Natural killer cell (primary cell): Measurements from ENCODE around the gene HOXD10. TPM values are rescaled to one million over a fixed set of nuclear protein-coding genes. Genes with fewer than 3 reads are reported as not detected.

Source experiments
- ATAC-seq, 3 donors: fragments of 150-1000 bp in 2 of 3; fragments of 200-7000 bp in 1 of 3; cut with Tn5 transposase; 1 replicate in 1 of 3; 2 replicates in 2 of 3; pipeline ENCODE4 v1.10.0; 2021; ENCODE audit warnings: mild to moderate bottlenecking in 2 of 3, moderate library complexity in 2 of 3
- DNase-seq, 2 donors: peaks; one replicate each; pipeline versions ENCODE4 v3.0.0 to v3.0.0-alpha.2; 2013 to 2021; ENCODE audit warnings: mixed read lengths in 1 of 2
- H3K27ac ChIP-seq: one replicate; pipeline ENCODE4 v1.5.1; 2013; ENCODE audit warnings: mild to moderate bottlenecking, low read length
- H3K27me3 ChIP-seq: one replicate; pipeline ENCODE4 v1.6.1; 2013; ENCODE audit warnings: low read length; ENCODE audit not compliant: control insufficient read depth, insufficient read depth
- H3K36me3 ChIP-seq: one replicate; pipeline ENCODE4 v1.6.1; 2013; ENCODE audit warnings: low read length; ENCODE audit not compliant: control insufficient read depth, insufficient read depth
- H3K4me1 ChIP-seq: one replicate; pipeline ENCODE4 v1.6.1; 2013; ENCODE audit warnings: low read length; ENCODE audit not compliant: control insufficient read depth, insufficient read depth
- H3K4me3 ChIP-seq: one replicate; pipeline ENCODE4 v1.5.1; 2013; ENCODE audit warnings: low read length
- H3K9me3 ChIP-seq: one replicate; pipeline ENCODE4 v1.6.1; 2013; ENCODE audit warnings: low read length; ENCODE audit not compliant: control insufficient read depth, insufficient read depth
- H3K27ac Mint-ChIP-seq, 2 donors: one replicate each; pipeline ENCODE4 v1.8.0; 2022; ENCODE audit warnings: mild to moderate bottlenecking in 2 of 2, mixed read lengths in 2 of 2, moderate library complexity in 1 of 2
- H3K27me3 Mint-ChIP-seq, 2 donors: one replicate each; pipeline ENCODE4 v1.8.0; 2022; ENCODE audit warnings: low read depth in 2 of 2, mixed read lengths in 2 of 2
- H3K36me3 Mint-ChIP-seq: one replicate; pipeline ENCODE4 v1.8.0; 2022; ENCODE audit warnings: mixed read lengths
- H3K4me1 Mint-ChIP-seq, 2 donors: one replicate each; pipeline ENCODE4 v1.8.0; 2022; ENCODE audit warnings: mixed read lengths in 2 of 2
- H3K4me3 Mint-ChIP-seq: one replicate; pipeline ENCODE4 v1.8.0; 2022; ENCODE audit warnings: mild to moderate bottlenecking, moderate library complexity, mixed read lengths
- H3K9me3 Mint-ChIP-seq, 2 donors: one replicate each; pipeline ENCODE4 v1.8.0; 2022; ENCODE audit warnings: mixed read lengths in 2 of 2
- WGBS: methylation state at CpG from one replicate; pipeline ENCODE4 v1.1.7; 2013; ENCODE audit warnings: missing lambda C conversion rate; ENCODE audit not compliant: insufficient coverage; 5-methylcytosine and 5-hydroxymethylcytosine counted together
- intact Hi-C: fragments of 100-400 bp; cut with micrococcal nuclease; formaldehyde crosslinking; loops from one replicate; pipeline ENCODE4 v1.14.2; 2022
- total RNA-seq, 4 donors: library from RNA; stranded (reverse); fragments of 120-200 nt in 1 of 4; gene quantifications; one replicate each; pipeline versions ENCODE4 v1.2.3 to v1.2.4, GENCODE V29; 2013 to 2022
- TF ChIP-seq, protein P1 (sequence below): fragments of 200-600 bp; IDR thresholded peaks from one replicate; pipeline ENCODE4 v1.8.0; 2022; ENCODE audit warnings: antibody characterized with exemption

The HOXD10 gene
- total RNA-seq, 3 donors from 2014 or later (not counting 1 experiment from before 2014, with no cell fraction given): not detected

DNA sequence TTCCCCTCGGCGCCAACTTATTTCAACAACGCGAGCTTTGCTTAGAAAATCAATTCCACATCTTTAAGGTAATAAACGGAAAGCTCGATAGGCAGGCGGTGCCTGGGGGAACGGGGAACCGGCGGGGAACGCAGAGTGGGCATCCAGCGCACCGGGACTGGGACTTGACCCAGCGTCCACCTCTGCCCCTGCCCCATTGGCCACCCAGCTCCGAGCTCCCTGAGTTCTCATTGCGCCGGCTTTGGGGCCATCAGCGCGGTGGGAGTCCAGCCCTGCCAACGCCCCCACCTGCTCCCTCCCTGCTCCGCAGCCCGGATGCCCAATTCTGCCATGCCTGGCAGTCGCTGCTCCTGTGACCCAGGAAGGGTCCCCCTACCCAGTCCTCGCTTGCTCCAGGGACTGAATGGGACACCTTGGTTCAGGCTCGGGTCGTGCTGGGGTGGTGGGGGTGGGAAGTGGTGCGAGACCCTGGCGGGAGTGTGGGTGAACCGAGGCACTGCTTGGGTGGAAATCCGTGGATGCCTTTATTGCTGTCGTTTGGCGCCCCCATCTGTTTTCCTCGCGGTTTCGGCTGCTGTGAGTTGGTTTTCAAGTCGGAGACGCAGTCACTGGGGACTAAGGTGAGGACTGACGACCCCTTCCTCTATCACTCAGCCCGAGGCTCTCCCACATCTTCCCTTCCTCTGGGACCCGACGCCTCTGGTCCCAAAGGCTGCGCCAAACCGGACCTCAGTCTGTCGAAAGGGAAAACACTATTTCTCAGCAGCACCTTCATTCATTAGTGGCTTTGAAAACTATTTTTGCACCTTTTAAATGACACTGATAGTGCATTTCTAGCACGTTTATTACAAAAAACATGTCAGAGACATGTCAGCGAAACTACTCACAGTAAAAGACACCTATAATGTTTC is 30.5 kb upstream of the HOXD10 start:
- no peaks in the 10 kb centered on the region for H3K36me3 ChIP-seq
- H3K9me3 ChIP-seq: peaks cover 50% of the 10 kb centered on the region
- Mint-ChIP-seq H3K36me3 (peaks cover 17% of the 10 kb centered on the region), H3K27ac (peak overlapping the region in 1 of 2 donors; percentile 78), H3K9me3 (peaks cover 3 to 5% of the 10 kb centered on the region in 2 donors), H3K4me1 (peaks cover 9 to 15% of the 10 kb centered on the region in 2 donors), H3K27me3 (peaks cover 75 to 86% of the 10 kb centered on the region in 2 donors), H3K4me3 (no peak overlapping the region)
- peaks cover 97% of the 10 kb centered on the region for H3K27me3 ChIP-seq
- H3K4me1 ChIP-seq: peaks cover 8% of the 10 kb centered on the region
- 6% methylated on average over 46 of the region's 46 CpGs for WGBS
- no peak overlapping the region for H3K4me3 ChIP-seq
- ATAC-seq (no peak), DNase-seq (no peak)
- intact Hi-C loops: loop anchor here (5.0 kb wide), 1 partner anchor 36 kb away; the partner anchor contains the start of gene HOXD9
- TF ChIP-seq, protein P1, sequence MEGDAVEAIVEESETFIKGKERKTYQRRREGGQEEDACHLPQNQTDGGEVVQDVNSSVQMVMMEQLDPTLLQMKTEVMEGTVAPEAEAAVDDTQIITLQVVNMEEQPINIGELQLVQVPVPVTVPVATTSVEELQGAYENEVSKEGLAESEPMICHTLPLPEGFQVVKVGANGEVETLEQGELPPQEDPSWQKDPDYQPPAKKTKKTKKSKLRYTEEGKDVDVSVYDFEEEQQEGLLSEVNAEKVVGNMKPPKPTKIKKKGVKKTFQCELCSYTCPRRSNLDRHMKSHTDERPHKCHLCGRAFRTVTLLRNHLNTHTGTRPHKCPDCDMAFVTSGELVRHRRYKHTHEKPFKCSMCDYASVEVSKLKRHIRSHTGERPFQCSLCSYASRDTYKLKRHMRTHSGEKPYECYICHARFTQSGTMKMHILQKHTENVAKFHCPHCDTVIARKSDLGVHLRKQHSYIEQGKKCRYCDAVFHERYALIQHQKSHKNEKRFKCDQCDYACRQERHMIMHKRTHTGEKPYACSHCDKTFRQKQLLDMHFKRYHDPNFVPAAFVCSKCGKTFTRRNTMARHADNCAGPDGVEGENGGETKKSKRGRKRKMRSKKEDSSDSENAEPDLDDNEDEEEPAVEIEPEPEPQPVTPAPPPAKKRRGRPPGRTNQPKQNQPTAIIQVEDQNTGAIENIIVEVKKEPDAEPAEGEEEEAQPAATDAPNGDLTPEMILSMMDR: no peak
- no peak overlapping the region for H3K27ac ChIP-seq

DNA sequence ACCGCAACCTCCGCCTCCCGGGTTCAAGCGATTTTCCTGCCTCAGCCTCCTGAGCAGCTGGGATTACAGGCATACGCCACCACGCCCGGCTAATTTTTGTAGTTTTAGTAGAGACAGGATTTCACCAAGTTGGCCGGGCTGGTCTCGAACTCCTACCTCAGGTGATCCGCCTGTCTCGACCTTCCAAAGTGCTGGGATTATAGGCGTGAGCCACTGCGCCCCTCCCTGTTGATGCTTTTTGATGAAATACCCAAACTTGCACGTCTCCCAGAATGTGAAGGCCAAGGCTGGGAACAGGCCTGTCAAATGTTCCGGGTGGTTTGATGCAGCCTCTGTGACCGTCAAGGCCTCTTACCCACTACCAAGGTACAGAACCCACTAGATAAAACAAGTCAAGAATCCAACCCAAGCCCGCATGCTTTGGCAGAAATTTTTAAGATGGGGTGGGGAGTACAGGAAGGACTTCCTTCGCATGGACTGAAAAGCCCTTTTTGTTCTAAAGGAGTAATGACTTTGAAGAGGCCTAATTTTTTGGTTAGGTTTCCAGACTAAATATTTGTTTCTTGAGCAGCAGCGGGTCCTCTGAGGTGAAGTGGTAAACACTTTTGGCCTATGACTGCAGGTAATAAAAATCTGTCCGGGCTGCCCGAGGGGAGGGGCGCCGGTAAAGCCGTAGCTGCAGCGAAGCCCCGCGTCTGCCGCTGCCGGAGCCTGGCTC is 29.1 kb upstream of the HOXD10 start:
- H3K4me3 ChIP-seq: no peak overlapping the region

DNA sequence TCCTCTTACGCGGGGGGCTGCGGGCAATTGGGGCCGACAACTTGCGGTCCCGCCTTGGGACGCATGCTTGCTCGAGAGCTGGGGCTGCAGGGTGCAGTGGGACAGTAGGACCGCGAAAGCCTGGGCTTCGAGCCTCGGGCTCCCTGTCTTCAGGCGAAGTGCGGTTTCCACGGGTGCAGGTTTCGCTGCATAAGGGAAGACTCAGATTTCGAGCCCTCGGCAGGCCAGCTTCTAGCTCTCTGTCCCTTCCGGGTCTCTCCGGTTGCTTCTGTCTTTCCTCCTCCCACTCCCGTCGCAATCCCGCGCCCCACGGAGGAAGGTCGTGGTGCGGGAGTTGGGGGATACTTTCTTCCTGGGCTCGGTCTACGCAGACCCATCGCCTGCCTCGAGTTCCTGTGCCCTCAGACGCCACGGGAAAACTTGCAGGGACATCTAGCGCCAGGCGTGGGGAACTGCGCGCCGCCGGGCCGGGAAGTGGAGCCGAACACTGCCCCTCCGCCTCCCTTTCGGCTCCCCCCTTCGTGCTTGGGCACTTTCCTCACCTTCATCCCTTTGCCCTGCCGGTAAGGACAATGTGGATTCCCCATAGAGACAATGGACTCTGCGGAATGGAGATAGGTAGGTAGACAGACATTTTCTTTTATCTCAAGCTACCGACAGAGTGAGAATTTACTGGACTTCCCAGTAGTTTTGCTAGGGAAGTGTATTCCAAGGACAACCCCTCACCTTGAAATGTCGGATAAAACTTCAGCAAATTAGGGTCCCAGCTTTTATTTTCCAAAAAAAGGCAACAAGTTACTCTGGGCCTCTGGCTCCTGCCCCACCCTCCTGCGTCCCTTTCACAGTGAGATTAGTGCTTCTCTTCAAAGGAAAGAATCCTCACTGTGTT is 28.3 kb upstream of the HOXD10 start:
- peaks cover 15 to 24% of the 10 kb centered on the region in 2 donors for H3K4me1 Mint-ChIP-seq
- Histone ChIP-seq H3K27me3 (peaks cover 88% of the 10 kb centered on the region), H3K9me3 (peaks cover 30% of the 10 kb centered on the region), H3K36me3 (no peaks in the 10 kb centered on the region), H3K4me3 (no peak overlapping the region), H3K4me1 (peaks cover 12% of the 10 kb centered on the region), H3K27ac (no peak overlapping the region)
- intact Hi-C loops: loop anchor here (5.0 kb wide), 1 partner anchor 34 kb away; the partner anchor contains the start of gene HOXD9
- ATAC-seq (peak in 2 of 3 donors; percentile 48 to 50), DNase-seq (peak in 1 of 2 donors; percentile 48)
- H3K9me3 Mint-ChIP-seq: peaks cover 3 to 5% of the 10 kb centered on the region in 2 donors
- WGBS: 5% methylated on average over 47 of the region's 49 CpGs
- no peak overlapping the region for H3K27ac Mint-ChIP-seq
- H3K4me3 Mint-ChIP-seq: peak overlapping the region; percentile 65
- peaks cover 17% of the 10 kb centered on the region for H3K36me3 Mint-ChIP-seq
- peaks cover 73 to 87% of the 10 kb centered on the region in 2 donors for H3K27me3 Mint-ChIP-seq
- TF ChIP-seq, protein P1: no peak

More for the DNA sequence above, 29.1 kb upstream of the HOXD10 start:
- DNase-seq (no peak), ATAC-seq (no peak)
- Histone ChIP-seq H3K4me1 (peaks cover 8% of the 10 kb centered on the region), H3K36me3 (no peaks in the 10 kb centered on the region), H3K9me3 (peaks cover 38% of the 10 kb centered on the region), H3K27ac (no peak overlapping the region), H3K27me3 (peaks cover 93% of the 10 kb centered on the region)
- H3K4me3 Mint-ChIP-seq: peak overlapping the region; percentile 65
- H3K36me3 Mint-ChIP-seq: peaks cover 17% of the 10 kb centered on the region
- intact Hi-C loops: loop anchor here (5.0 kb wide), 1 partner anchor 35 kb away; the partner anchor contains the start of gene HOXD9
- H3K27me3 Mint-ChIP-seq: peaks cover 77 to 93% of the 10 kb centered on the region in 2 donors
- TF ChIP-seq, protein P1: no peak
- peaks cover 15 to 19% of the 10 kb centered on the region in 2 donors for H3K4me1 Mint-ChIP-seq
- H3K27ac Mint-ChIP-seq: no peak overlapping the region
- 22% methylated on average over 28 of the region's 29 CpGs for WGBS
- H3K9me3 Mint-ChIP-seq: peaks cover 3 to 5% of the 10 kb centered on the region in 2 donors
